DMS114 treated with DMSO at 0.1 percent for 48 hours (cell line): Measurements from ENCODE around the gene WNT7A.

Experiments used
- DNase-seq: peaks from one replicate; lab custom pipeline; 2025; ENCODE audit not compliant: unreplicated experiment; lab: John Stamatoyannopoulos, UW

WNT7A gene

DNA sequence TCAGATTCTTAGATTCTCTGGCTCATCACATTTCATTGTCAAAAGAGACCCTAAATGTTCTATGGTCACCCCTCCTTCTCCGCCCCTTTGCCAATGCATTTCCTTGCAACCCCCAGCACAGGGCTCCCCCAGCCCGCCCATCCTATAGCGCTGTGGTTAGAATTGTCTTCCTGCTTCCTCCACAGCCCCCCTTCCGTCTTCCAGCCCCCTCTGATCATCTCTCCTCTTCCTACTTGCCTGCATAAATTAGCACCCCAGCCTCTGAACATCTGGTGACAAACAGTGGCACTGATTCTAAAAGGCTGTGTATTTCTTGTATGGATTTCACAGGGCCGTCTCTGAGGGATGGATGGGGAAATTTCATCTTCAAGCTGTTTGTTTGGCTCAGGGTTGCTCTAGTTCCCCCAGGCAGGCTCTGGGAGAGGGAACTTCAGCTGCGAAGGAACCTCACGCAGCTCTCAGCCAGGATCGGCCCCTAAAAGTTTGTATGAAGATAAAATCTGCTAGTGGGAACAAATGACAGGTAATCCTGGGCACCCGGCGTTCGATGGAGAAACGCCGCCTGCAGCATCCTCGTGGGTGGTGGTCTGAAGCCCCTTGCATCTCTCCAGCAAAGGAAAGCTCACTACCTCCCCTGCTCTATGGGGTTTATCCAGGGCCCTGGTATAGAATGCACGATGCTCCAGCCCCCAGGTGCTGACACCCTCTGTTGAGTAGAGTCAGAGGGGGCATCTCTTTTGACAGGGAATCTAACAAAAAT is 83.0 kb downstream of the WNT7A start:
- DNase-seq: no peak

DNA sequence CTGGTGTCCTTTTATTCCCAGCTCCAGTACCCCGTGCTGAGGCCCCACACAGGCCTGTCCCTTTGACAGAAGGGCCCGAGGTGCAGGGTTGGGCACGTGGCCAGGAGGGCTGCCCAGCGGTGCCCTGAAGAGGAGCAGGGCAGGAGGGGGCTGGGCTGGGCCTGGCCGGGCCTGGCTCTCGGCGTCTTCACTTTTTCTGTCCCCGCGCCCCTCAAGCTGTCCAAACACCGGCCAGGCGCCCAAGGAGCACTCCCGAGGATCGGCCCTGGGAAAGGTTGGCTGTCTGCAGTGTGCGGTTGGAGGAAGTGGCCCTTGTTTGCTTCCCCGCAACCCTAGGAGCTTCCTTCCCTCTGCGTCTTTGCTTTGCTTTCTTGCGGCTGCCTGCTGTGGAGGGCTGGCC is 84.1 kb downstream of the WNT7A start:
- DNase-seq: no peak

GRCh38 chr3:13794322-13794721 is 85.5 kb downstream of the WNT7A start:
- DNase-seq: no peak

GRCh38 chr3:13793451-13793850 is 86.4 kb downstream of the WNT7A start:
- DNase-seq: no peak

DNA sequence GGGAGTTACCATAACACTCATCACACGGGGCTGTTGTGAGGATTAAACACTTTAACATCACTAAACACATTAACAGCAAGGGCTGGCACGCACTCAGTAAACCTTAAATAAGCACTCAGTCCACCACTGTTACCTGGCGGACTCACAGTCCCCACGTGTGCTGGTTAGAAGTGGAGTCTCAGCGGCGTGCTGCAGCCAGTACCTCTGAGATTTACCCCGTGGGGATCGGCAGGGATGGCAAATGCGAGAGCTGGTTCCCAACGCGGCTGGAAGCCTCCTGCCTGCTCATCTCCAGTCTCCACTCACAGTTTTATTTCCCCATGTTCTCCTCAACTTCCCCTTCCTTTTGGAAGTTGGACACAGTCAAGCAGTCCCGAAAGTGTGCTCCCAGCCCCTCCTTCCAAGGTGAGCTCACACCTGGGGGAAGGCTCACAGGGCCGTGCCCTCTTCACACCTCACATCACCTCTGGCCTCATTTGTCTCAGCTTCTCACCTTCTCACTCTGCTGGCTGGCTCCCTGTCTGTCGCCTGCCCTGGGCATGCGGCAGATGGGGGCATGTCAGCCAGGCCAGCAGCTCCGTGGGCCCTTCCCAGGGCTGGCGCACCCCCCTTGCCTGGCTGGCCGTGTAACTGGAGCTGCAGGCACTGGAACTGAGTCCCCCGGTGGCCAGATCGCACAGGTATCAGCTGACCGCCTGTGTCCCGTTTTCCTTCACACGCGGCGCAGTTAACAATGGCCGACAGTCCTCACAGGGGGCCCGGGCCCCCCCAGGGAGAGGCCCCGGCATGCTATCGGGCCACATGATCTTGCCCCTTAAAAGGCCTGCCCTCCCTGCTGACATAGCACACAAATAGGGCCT is 87.1 kb downstream of the WNT7A start:
- DNase-seq: no peak

DNA sequence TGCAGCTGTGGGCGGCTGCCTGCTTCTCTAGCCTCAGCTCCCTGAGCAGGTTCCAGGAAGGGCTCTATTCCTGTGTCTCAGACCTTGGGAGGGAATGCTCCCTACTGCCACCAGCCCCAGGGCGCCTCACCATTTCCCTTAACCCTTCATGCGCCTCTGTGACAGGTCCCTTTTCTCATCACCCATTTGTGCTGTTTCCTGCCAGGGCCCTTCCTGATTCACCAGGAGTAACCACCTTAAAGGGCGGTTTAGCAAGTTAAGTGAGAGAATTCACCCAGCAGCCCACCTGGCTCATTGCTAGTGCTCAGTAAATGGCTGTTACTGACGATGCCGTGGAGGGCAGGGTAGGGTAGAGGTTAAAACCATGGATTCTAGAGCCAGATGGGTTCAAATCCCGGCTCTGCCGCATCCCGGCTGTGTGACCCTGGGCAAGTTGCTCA is 87.8 kb downstream of the WNT7A start:
- DNase-seq: no peak

DNA sequence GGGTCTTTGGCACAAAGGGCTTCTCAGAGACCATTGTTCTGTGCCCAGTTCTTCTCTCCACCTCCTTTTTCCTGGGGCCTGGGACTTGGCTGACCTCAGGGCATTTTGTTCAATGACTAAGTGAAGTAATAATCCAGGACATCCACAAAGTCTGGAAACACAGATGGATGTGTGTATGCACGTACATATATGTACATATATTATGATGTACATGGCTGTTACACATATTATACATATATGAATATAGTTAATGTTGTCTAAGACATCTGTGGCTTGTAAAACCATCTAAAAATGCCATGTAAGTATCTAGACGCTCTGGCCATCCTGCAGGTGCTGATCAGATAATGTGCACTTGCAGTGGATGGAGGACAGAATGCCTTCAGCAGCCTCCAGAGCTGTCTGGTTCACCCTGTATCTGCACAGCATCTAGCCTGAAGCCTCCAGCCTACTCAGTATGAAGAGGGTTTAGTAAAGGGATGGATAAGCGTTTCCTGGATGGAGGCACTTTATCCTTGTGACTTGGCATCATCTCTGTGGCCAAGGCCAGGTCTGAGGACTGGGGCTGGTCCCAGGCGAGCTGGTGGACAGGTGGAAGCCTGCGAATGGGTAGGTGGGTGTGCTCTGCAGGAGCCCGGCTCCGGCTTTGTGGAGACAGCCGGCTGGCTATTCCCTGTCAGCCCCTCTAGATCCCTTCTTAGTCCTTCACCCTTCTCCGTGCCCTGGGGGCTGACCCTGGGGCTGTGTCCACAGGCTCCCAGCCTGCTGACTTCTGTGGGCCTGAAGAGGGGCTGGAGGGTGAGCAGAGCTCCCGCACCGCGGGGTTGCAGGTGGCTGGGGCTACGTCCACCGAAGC is 88.4 kb downstream of the WNT7A start:
- DNase-seq: no peak

DNA sequence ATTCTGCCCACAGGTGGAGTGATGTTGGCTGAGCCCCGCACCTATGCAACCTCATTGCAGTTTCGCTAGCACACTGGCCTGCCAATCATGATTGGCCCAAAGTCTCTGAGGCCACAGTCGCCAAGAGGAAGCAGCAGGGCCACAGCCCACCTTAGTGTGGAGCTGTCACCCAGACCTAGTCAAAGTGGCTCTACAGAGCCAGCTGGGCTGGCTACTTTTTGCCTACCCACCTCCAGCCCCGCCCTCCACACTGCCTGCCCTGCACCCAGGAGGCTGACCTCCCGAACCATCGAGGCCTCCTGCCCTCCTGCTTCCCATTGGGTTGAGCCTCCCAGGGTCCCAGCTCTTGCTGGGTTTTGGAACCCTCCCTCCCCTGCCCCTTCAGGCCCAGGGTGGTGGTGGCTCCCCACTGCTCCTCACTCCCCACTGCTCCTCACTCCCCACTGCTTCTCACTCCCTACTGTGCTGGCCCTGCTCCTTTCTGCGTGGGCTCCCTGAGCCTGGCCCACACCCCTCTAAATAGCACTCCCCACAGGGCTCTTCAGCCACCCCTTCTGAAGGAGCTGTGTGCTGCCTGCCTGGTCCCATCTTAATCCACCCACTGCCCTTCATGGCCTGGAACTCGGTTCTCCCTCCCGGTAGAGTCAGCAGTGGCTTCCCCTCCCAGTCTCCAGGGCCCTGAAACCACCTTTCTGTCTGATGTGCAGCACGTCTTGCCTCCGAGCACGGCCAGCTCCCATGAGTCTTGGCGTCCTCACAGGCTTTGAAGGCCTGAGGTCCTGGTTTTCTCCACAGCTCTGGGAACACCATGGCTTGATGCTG is 89.3 kb downstream of the WNT7A start:
- DNase-seq: no peak

GRCh38 chr3:13788522-13789424 is 91.1 kb downstream of the WNT7A start:
- no peak for DNase-seq

DNA sequence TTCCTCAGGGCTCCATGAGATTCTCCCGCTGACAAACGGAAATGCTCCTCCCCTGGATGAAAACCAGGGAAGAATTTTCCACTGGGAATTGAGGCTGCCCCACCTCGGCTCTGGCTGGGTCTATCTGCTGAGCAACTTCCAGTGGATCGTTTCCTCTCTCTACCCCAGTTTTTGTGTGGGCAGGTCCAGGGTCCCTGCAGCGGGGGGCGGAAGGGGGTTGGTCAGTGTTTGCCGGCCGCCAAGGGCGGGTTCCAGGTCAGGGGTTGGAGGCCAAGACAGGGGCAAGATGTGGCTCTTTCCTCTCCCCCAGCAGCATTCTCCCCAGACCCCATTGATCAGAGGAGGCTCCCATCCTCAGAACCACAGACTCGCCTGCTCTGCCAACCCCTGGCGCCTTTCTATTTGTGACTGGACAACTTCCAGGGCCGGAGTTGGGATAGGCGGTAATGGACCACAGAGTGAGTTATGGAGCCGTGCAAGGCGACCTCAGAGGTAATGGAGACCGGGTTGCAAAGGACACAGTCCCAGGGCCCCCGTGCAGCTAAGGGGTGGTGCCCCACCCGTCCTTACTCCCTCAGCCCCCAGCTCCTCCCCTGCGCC is 92.2 kb downstream of the WNT7A start:
- DNase-seq: no peak

GRCh38 chr3:13786811-13787210 is 93.1 kb downstream of the WNT7A start:
- DNase-seq: no peak

DNA sequence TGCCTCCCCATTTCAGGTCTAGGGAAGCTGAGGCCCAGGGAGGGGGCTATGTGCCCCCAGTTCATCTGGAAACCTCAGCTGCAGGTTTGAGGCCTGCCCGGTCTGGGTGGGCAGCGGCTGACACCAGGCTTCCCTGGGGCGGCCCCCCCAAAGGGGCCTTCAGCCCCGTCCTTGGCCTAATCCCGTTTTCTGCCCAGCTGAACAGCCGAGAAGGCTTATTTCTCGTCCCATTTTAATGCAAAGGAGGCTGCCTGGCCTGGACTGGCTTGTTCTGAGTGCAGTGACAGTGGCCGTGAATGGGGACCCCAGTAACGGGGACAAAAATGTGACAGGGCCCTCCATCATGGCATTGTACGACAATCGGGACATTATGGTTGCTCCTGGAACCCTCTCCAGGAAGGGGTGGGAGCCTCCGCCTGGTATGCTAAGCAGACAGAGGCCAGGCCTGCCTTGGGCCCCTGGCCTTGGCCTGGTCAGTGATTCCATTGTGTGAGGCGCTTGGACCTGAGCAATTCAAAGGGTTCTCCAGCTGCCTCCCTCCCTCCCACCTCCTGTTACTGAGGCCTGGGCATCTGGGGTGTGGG is 93.9 kb downstream of the WNT7A start:
- DNase-seq: no peak

DNA sequence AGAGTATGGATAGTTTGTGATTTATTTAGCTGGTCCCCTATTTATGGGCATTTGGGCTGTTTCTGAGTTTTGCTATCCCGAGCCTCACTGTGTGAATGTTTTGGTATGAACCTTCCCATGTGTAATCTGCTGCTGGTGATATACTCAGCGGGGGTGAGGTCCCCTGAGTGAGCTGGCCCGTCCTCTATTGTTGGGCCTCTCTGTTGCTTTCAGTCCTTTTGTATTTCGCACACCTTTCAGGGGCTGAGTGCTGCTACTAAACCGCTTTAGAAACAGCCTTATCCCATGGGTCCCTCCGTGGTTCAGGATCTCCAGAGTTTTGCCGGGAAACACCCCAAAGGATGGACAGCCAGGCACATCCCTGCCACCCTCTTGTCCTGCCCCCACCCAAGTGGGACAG is 94.5 kb downstream of the WNT7A start:
- DNase-seq: no peak

DNA sequence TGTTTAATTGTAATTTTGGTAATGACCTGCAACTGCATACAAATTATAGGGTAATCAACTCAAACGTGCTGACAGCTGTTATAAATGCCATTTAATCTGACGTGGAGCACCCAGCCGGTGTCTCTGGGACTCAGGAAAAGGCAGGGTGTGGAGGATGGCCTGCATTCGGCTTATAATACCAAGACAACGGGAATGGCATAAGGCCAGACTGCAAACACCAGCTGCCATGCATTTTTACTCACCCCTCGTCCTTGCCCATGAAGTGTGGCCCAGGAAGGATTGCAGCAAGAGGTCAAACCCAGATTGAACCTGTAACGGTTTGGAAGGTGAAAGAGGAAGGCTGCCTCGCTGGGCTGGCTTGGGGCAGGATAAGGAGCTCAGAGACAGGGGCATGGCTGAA is 96.4 kb downstream of the WNT7A start:
- DNase-seq: no peak

GRCh38 chr3:13782501-13782900 is 97.4 kb downstream of the WNT7A start:
- no peak for DNase-seq

GRCh38 chr3:13781417-13781816 is 98.5 kb downstream of the WNT7A start:
- no peak for DNase-seq

DNA sequence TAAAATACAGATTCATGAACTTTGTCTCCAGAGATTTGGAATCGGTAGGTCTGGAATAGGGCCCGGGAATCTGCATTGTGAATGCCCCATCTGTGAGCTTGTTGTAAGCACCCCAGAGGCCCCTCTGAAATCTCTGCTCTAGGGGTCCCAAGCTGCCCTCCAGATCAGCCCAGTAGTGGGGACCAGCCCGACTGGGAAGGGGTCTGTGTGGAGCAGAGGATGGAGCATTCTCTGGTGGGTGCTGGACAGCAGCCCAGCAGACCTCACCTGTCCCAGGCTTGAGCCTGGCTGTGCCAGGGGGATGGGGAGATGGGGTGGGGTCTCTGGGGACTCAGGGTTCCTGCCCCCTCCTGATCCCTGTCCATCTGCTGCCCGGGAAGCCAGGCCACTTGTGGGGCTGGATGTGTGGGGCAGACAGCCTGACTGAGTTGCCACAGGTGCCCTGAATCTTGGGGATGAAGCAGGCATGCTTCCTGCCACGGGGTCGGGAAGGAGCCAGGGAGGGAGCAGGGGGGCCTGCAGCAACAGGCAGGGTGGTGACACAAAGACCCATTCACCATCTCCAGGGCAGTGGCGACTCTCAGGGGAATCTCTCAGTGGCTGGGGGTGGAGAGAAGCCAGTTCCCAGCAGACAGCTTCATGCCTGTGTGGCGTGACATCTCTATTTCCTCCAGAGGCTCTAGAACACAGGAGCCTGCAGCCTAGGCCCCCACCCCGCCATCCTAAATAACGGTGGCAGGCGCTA is 99.3 kb downstream of the WNT7A start:
- no peak for DNase-seq
